GM12878 (cell line): ENCODE data around the gene ZNF22. TPM values are rescaled to one million over a fixed set of nuclear protein-coding genes. Genes with fewer than 3 reads are reported as not detected.

Source experiments
- BMI1 ChIP-seq: fragments of 450-650 bp; IDR thresholded peaks from 2 replicates; pipeline ENCODE4 v1.6.1; 2016; ENCODE audit warnings: mild to moderate bottlenecking, moderate library complexity, borderline replicate concordance
- BRCA1 ChIP-seq: IDR thresholded peaks from 2 replicates; pipeline ENCODE4 v1.6.1; 2011; ENCODE audit warnings: low read depth, low read length, improper control_type of control experiment
- CEBPB ChIP-seq, 2 experiments: fragments of 150-350 bp in 1 of 2; IDR thresholded peaks; 2 replicates each; pipeline ENCODE4 v1.6.1; 2012 to 2014; ENCODE audit warnings: low read depth in 2 of 2, low read length in 2 of 2, borderline replicate concordance in 1 of 2, inconsistent platforms in 1 of 2
- CHD1 ChIP-seq: IDR thresholded peaks from 2 replicates; pipeline ENCODE4 v1.6.1; 2012; ENCODE audit warnings: low read depth, low read length, improper control_type of control experiment
- CHD4 ChIP-seq: fragments of 200-600 bp; sonication (generic); IDR thresholded peaks from 2 replicates; pipeline ENCODE4 v1.6.1; 2016; ENCODE audit warnings: mild to moderate bottlenecking
- ETV6 ChIP-seq, 2 experiments: fragments of 450-650 bp in 1 of 2; IDR thresholded peaks in 1 of 2; conservative IDR thresholded peaks in 1 of 2; 2 replicates each; pipeline ENCODE4 v1.6.1; 2014; ENCODE audit warnings: antibody characterized with exemption in 1 of 2, borderline replicate concordance in 1 of 2, low read depth in 1 of 2, mild to moderate bottlenecking in 1 of 2, moderate library complexity in 1 of 2
- FOS ChIP-seq: IDR thresholded peaks from 3 replicates; pipeline ENCODE4 v1.6.1; 2011; ENCODE audit warnings: borderline replicate concordance; ENCODE audit not compliant: insufficient read length; ENCODE audit errors: extremely low read depth
- GABPA ChIP-seq: IDR thresholded peaks from 2 replicates; pipeline ENCODE4 v1.6.1; 2014; ENCODE audit warnings: antibody characterized with exemption, low read depth, mild to moderate bottlenecking, inconsistent platforms
- HCFC1 ChIP-seq: fragments of 150-350 bp; IDR thresholded peaks from 2 replicates; pipeline ENCODE4 v1.6.1; 2014; ENCODE audit warnings: low read length
- MYC ChIP-seq: IDR thresholded peaks from 2 replicates; pipeline ENCODE4 v1.6.1; 2011; ENCODE audit warnings: mild to moderate bottlenecking, low read length, moderate library complexity, inconsistent platforms; ENCODE audit not compliant: insufficient read depth, insufficient replicate concordance, insufficient read length, severe bottlenecking
- NR2C2 ChIP-seq: IDR thresholded peaks from 2 replicates; pipeline ENCODE4 v1.6.1; 2011; ENCODE audit warnings: borderline replicate concordance, low read depth; ENCODE audit not compliant: control insufficient read depth, insufficient read length
- RBBP5 ChIP-seq: fragments of 200-600 bp; sonication (generic); conservative IDR thresholded peaks from 2 replicates; pipeline ENCODE4 v1.6.1; 2016
- RUNX3 ChIP-seq: IDR thresholded peaks from 2 replicates; pipeline ENCODE4 v1.6.1; 2012; ENCODE audit warnings: low read length, inconsistent platforms
- TARDBP ChIP-seq: IDR thresholded peaks from 2 replicates; pipeline ENCODE4 v1.6.1; 2016; ENCODE audit warnings: borderline replicate concordance
- ZSCAN29 ChIP-seq: fragments of 450-650 bp; IDR thresholded peaks from 2 replicates; pipeline ENCODE4 v1.6.1; 2017; ENCODE audit warnings: mild to moderate bottlenecking, moderate library complexity
- polyA plus RNA-seq, 11 experiments: library from polyadenylated mRNA; depleted of rRNA in 4 of 11; unstranded in 6 of 11; stranded (reverse) in 5 of 11; fragments of >200 nt; fragmentation: Nextera tagmentation in 4 of 11; fragmentation: Illumina TruSeq in 1 of 11; extraction: Ambion mirVana in 4 of 11; extraction: Trizol in 1 of 11; gene quantifications; 1 replicate in 1 of 11; 2 replicates in 10 of 11; pipeline versions ENCODE4 v1.2.1 to v1.2.3, GENCODE V29; 2011 to 2016; ENCODE audit warnings: inconsistent platforms in 2 of 11, missing spikeins in 2 of 11, low read depth in 1 of 11
- total RNA-seq, 4 experiments: library from RNA; depleted of rRNA in 3 of 4; stranded (reverse); fragments of >200 nt in 3 of 4; fragmentation: Illumina TruSeq in 1 of 4; extraction: Trizol in 1 of 4; gene quantifications; 2 replicates each; pipeline versions ENCODE4 v1.2.1 to v1.2.3, GENCODE V29; 2013 to 2021
- TF ChIP-seq, protein P1 (sequence below): IDR thresholded peaks from 2 replicates; pipeline ENCODE4 v1.6.1; 2012; ENCODE audit warnings: mild to moderate bottlenecking, low read depth, low read length
- TF ChIP-seq, protein P2 (sequence below): fragments of 450-650 bp; IDR thresholded peaks from 2 replicates; pipeline ENCODE4 v1.6.1; 2017; ENCODE audit warnings: mild to moderate bottlenecking, moderate library complexity
- TF ChIP-seq, protein P3 (sequence below): IDR thresholded peaks from 2 replicates; pipeline ENCODE4 v1.6.1; 2012; ENCODE audit warnings: low read depth, low read length, improper control_type of control experiment
- TF ChIP-seq, protein P4 (sequence below), 3 experiments: IDR thresholded peaks in 2 of 3; conservative IDR thresholded peaks in 1 of 3; 2 replicates each; pipeline ENCODE4 v1.5.1; 2011; ENCODE audit warnings: low read depth in 3 of 3, low read length in 3 of 3, mild to moderate bottlenecking in 3 of 3, control low read depth in 2 of 3, moderate library complexity in 2 of 3, inconsistent platforms in 1 of 3, mixed read lengths in 1 of 3; ENCODE audit not compliant: control insufficient read depth in 2 of 3, insufficient read depth in 1 of 3; ENCODE audit errors: extremely low read depth in 1 of 3

The ZNF22 gene
- total and polyA plus RNA-seq, 10 of the 15 experiments (the other 5 are each of a cell fraction or from before 2014, with no cell fraction given) = 31.1 to 74.4 (median 43.8) TPM

DNA sequence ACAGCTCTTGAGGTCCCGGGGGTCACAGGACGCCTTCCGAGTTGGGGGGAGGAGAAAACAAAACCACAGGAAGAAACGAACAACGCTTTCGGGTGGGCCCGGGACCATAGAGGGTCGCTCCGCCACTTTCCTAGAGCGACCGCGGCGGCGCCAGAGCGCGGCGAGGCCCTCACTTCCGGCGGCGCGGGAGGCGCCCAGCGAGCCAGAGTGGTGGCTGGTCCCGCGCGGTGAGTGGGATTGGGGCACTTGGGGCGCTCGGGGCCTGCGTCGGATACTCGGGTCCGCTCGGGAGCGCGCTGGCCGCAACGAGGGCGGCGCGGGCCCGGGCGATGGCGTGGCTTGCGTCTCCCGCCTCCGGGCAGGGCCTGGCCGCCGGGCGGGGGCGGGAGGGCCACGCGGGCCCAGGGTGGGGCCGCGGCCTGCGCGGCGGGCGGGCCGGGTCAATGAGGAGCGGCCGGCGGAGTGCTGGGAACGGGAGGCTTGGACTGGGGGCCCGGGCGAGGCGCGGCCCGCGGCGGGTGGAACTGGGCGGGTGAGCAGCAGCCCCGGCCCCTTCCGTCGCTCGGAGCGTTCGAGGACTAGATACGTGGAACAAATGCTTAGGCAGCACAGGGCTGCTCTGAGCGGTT is at the start of gene ZNF22 (continued):
- TF ChIP-seq, protein P1, sequence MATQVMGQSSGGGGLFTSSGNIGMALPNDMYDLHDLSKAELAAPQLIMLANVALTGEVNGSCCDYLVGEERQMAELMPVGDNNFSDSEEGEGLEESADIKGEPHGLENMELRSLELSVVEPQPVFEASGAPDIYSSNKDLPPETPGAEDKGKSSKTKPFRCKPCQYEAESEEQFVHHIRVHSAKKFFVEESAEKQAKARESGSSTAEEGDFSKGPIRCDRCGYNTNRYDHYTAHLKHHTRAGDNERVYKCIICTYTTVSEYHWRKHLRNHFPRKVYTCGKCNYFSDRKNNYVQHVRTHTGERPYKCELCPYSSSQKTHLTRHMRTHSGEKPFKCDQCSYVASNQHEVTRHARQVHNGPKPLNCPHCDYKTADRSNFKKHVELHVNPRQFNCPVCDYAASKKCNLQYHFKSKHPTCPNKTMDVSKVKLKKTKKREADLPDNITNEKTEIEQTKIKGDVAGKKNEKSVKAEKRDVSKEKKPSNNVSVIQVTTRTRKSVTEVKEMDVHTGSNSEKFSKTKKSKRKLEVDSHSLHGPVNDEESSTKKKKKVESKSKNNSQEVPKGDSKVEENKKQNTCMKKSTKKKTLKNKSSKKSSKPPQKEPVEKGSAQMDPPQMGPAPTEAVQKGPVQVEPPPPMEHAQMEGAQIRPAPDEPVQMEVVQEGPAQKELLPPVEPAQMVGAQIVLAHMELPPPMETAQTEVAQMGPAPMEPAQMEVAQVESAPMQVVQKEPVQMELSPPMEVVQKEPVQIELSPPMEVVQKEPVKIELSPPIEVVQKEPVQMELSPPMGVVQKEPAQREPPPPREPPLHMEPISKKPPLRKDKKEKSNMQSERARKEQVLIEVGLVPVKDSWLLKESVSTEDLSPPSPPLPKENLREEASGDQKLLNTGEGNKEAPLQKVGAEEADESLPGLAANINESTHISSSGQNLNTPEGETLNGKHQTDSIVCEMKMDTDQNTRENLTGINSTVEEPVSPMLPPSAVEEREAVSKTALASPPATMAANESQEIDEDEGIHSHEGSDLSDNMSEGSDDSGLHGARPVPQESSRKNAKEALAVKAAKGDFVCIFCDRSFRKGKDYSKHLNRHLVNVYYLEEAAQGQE = no peak
- TF ChIP-seq, protein P2, sequence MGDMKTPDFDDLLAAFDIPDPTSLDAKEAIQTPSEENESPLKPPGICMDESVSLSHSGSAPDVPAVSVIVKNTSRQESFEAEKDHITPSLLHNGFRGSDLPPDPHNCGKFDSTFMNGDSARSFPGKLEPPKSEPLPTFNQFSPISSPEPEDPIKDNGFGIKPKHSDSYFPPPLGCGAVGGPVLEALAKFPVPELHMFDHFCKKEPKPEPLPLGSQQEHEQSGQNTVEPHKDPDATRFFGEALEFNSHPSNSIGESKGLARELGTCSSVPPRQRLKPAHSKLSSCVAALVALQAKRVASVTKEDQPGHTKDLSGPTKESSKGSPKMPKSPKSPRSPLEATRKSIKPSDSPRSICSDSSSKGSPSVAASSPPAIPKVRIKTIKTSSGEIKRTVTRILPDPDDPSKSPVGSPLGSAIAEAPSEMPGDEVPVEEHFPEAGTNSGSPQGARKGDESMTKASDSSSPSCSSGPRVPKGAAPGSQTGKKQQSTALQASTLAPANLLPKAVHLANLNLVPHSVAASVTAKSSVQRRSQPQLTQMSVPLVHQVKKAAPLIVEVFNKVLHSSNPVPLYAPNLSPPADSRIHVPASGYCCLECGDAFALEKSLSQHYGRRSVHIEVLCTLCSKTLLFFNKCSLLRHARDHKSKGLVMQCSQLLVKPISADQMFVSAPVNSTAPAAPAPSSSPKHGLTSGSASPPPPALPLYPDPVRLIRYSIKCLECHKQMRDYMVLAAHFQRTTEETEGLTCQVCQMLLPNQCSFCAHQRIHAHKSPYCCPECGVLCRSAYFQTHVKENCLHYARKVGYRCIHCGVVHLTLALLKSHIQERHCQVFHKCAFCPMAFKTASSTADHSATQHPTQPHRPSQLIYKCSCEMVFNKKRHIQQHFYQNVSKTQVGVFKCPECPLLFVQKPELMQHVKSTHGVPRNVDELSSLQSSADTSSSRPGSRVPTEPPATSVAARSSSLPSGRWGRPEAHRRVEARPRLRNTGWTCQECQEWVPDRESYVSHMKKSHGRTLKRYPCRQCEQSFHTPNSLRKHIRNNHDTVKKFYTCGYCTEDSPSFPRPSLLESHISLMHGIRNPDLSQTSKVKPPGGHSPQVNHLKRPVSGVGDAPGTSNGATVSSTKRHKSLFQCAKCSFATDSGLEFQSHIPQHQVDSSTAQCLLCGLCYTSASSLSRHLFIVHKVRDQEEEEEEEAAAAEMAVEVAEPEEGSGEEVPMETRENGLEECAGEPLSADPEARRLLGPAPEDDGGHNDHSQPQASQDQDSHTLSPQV = no peak
- TF ChIP-seq CHD1 (no peak), MYC (peak; percentile 48), RBBP5 (no peak), CHD4 (no peak), FOS (no peak), BMI1 (no peak), ETV6 (conservative IDR thresholded peaks at IDR 0.05 in 1 of 2, IDR thresholded peaks at IDR 0.05 in 1 of 2; ENCODE audit: borderline replicate concordance in 1 of 2, low read depth in 1 of 2) (no peak), TARDBP (no peak; the same call in 1 of the 2 replicates), CEBPB (IDR thresholded peaks at IDR 0.05; ENCODE audit: borderline replicate concordance in 1 of 2, low read depth in 2 of 2, low read length in 2 of 2) (no peak), RUNX3 (peak; percentile 80), GABPA (peak; percentile 78), BRCA1 (no peak), ZSCAN29 (peak; percentile 63; the same call in 1 of the 2 replicates), HCFC1 (peak; percentile 50), NR2C2 (no peak)
- TF ChIP-seq, protein P3, sequence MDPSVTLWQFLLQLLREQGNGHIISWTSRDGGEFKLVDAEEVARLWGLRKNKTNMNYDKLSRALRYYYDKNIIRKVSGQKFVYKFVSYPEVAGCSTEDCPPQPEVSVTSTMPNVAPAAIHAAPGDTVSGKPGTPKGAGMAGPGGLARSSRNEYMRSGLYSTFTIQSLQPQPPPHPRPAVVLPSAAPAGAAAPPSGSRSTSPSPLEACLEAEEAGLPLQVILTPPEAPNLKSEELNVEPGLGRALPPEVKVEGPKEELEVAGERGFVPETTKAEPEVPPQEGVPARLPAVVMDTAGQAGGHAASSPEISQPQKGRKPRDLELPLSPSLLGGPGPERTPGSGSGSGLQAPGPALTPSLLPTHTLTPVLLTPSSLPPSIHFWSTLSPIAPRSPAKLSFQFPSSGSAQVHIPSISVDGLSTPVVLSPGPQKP = peak; percentile 85
- TF ChIP-seq, protein P4, sequence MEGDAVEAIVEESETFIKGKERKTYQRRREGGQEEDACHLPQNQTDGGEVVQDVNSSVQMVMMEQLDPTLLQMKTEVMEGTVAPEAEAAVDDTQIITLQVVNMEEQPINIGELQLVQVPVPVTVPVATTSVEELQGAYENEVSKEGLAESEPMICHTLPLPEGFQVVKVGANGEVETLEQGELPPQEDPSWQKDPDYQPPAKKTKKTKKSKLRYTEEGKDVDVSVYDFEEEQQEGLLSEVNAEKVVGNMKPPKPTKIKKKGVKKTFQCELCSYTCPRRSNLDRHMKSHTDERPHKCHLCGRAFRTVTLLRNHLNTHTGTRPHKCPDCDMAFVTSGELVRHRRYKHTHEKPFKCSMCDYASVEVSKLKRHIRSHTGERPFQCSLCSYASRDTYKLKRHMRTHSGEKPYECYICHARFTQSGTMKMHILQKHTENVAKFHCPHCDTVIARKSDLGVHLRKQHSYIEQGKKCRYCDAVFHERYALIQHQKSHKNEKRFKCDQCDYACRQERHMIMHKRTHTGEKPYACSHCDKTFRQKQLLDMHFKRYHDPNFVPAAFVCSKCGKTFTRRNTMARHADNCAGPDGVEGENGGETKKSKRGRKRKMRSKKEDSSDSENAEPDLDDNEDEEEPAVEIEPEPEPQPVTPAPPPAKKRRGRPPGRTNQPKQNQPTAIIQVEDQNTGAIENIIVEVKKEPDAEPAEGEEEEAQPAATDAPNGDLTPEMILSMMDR (IDR thresholded peaks at IDR 0.05 in 2 of 3, conservative IDR thresholded peaks at IDR 0.05 in 1 of 3; ENCODE audit: control insufficient read depth in 2 of 3, extremely low read depth in 1 of 3, insufficient read depth in 1 of 3, low read depth in 3 of 3, low read length in 3 of 3) = peak in 2 of 3 experiments; percentile 16 to 18; a peak in 3 of 6 replicates
